Right kidney (tissue), 1 donor: ENCODE results near the gene PAM16.

Source experiments
- DNase-seq: peaks from one replicate; pipeline ENCODE4 v3.0.0-alpha.2; 2016

PAM16 gene

GRCh38 chr16:4320571-4321137, 30.5 kb downstream of the PAM16 start:
- no peak for DNase-seq

- no peak for DNase-seq
Observed at GRCh38 chr16:4319454-4320421, 31.4 kb downstream of the PAM16 start.

GRCh38 chr16:4318967-4319366, 32.2 kb downstream of the PAM16 start:
- DNase-seq, result no peak

- DNase-seq, result no peak
Observed at GRCh38 chr16:4318451-4318910, 32.6 kb downstream of the PAM16 start.

GRCh38 chr16:4317532-4318450, 33.3 kb downstream of the PAM16 start:
- DNase-seq, result no peak

- DNase-seq, result no peak
Observed at GRCh38 chr16:4316864-4317531, 34.1 kb downstream of the PAM16 start.

GRCh38 chr16:4316108-4316863, 34.8 kb downstream of the PAM16 start:
- peak; percentile 86 for DNase-seq

- peak; percentile 96 for DNase-seq
Observed at GRCh38 chr16:4315186-4316107, 35.7 kb downstream of the PAM16 start, which contains the start of gene GLIS2. Gene GLIS2 (plus strand): TSS chr16:4316067. CDS start chr16:4332281, 16,214 bp downstream.

- DNase-seq, result no peak
Observed at GRCh38 chr16:4314532-4315185, 36.5 kb downstream of the PAM16 start.

GRCh38 chr16:4313563-4314531, 37.3 kb downstream of the PAM16 start:
- DNase-seq, result peak; percentile 73

GRCh38 chr16:4309833-4310266, 41.3 kb downstream of the PAM16 start:
- DNase-seq, result peak; percentile 48

GRCh38 chr16:4309102-4309832, 41.9 kb downstream of the PAM16 start:
- no peak for DNase-seq

- peak; percentile 95 for DNase-seq
Observed at GRCh38 chr16:4307215-4308037, 43.7 kb downstream of the PAM16 start.

- peak; percentile 71 for DNase-seq
Observed at GRCh38 chr16:4306470-4307214, 44.5 kb downstream of the PAM16 start.

- DNase-seq, result no peak
Observed at GRCh38 chr16:4303973-4304372, 47.1 kb downstream of the PAM16 start.

GRCh38 chr16:4301968-4302367, 49.2 kb downstream of the PAM16 start:
- DNase-seq, result no peak
